Measurements from ENCODE around the gene SUMO1. TPM values are rescaled to one million over a fixed set of nuclear protein-coding genes. Genes with fewer than 3 reads are reported as not detected.

SUMO1 gene
- total and polyA plus RNA-seq, 2 experiments from 2014 or later: 217 to 507 TPM

DNA sequence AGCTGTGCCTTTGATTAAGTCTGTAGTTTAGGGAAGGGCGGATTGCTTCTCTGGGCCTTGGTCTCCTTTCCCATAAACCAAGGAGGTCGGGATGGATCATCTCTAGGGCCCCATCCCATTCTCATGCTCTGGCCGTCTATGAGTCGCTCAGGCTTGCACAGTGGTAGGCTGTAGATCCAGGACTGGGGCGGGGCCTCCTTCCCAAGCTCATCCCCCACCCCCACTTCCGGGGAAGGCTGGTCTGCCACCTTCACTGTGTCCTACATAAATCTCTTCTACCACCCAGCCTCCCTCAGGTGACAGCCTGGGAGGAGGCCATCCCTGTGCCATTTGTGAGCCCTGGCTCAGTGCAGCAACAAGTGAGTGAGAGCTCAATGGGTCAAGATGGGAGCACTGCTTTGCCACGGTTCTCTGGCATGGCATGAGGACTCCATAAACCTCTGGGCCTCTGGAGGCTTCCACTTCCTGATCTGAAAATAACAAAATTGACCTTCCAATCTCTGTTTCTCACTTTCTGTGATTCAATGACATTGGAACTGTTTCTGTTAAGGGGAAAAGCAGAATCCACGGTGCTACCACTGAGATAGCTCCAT is 68.5 kb downstream of the SUMO1 start:
- TF ChIP-seq EZH2 (IDR thresholded peaks at IDR 0.05; ENCODE audit: low read depth, unreplicated experiment) (no peak), POLR2AphosphoS5 (IDR thresholded peaks at IDR 0.05; ENCODE audit: low read depth) (no peak), STAT1 (IDR thresholded peaks at IDR 0.05; ENCODE audit: unreplicated experiment) (no peak)
- TF ChIP-seq, protein P1, sequence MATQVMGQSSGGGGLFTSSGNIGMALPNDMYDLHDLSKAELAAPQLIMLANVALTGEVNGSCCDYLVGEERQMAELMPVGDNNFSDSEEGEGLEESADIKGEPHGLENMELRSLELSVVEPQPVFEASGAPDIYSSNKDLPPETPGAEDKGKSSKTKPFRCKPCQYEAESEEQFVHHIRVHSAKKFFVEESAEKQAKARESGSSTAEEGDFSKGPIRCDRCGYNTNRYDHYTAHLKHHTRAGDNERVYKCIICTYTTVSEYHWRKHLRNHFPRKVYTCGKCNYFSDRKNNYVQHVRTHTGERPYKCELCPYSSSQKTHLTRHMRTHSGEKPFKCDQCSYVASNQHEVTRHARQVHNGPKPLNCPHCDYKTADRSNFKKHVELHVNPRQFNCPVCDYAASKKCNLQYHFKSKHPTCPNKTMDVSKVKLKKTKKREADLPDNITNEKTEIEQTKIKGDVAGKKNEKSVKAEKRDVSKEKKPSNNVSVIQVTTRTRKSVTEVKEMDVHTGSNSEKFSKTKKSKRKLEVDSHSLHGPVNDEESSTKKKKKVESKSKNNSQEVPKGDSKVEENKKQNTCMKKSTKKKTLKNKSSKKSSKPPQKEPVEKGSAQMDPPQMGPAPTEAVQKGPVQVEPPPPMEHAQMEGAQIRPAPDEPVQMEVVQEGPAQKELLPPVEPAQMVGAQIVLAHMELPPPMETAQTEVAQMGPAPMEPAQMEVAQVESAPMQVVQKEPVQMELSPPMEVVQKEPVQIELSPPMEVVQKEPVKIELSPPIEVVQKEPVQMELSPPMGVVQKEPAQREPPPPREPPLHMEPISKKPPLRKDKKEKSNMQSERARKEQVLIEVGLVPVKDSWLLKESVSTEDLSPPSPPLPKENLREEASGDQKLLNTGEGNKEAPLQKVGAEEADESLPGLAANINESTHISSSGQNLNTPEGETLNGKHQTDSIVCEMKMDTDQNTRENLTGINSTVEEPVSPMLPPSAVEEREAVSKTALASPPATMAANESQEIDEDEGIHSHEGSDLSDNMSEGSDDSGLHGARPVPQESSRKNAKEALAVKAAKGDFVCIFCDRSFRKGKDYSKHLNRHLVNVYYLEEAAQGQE (IDR thresholded peaks at IDR 0.05; ENCODE audit: unreplicated experiment): no peak
- H3K4me3 Mint-ChIP-seq: no peak overlapping the region
- H3K4me1 Mint-ChIP-seq: peaks cover 13% of the 10 kb centered on the region; the same call in 2 of the 3 replicates
- DNase-seq (ENCODE audit: low spot score) (no peak), ATAC-seq (peak; percentile 15; the same call in 1 of the 3 replicates)
- peaks cover 12% of the 10 kb centered on the region; the same call in 1 of the 2 replicates for H3K4me1 ChIP-seq (ENCODE audit: insufficient read depth)
- no peaks in the 10 kb centered on the region for H4K20me1 ChIP-seq (replicated peaks; ENCODE audit: insufficient read depth)
- H2AFZ ChIP-seq: peak overlapping the region; percentile 78; the same call in 1 of the 2 replicates
- no peaks in the 10 kb centered on the region for H3K36me3 ChIP-seq (ENCODE audit: insufficient read depth)
- no peak overlapping the region for H3K27ac Mint-ChIP-seq
- H3K9me2 ChIP-seq (ENCODE audit: insufficient read depth): no peaks in the 10 kb centered on the region
- no peaks in the 10 kb centered on the region for H3K79me2 ChIP-seq (replicated peaks; ENCODE audit: insufficient read depth)
- H3K4me3 ChIP-seq: no peak overlapping the region
- H3K27me3 ChIP-seq (ENCODE audit: insufficient read depth): peaks cover 21% of the 10 kb centered on the region
- H3K4me2 ChIP-seq: no peak overlapping the region
- no peaks in the 10 kb centered on the region; the same call in 2 of the 3 replicates for H3K9me3 Mint-ChIP-seq
- no peaks in the 10 kb centered on the region for H3K36me3 Mint-ChIP-seq (ENCODE audit: low read depth)
- peaks cover 27% of the 10 kb centered on the region for H3K27me3 Mint-ChIP-seq (ENCODE audit: insufficient read depth, low read depth, poor library complexity)
- H3F3A ChIP-seq (replicated peaks; ENCODE audit: low read depth): 0 out of 2 replicates have a peak, but pooled peaks cover 4% of the 10 kb centered on the region
- no peak overlapping the region for H3K27ac ChIP-seq (ENCODE audit: low read depth)

GRCh38 chr2:202169131-202169530 is 69.3 kb downstream of the SUMO1 start:
- no peak overlapping the region for H3K27ac ChIP-seq (ENCODE audit: low read depth)
- no peaks in the 10 kb centered on the region for H3K79me2 ChIP-seq (replicated peaks; ENCODE audit: insufficient read depth)
- Mint-ChIP-seq H3K4me1 (peaks cover 13% of the 10 kb centered on the region; the same call in 2 of the 3 replicates), H3K4me3 (no peak overlapping the region), H3K36me3 (ENCODE audit: low read depth) (no peaks in the 10 kb centered on the region), H3K27ac (no peak overlapping the region), H3K9me3 (no peaks in the 10 kb centered on the region; the same call in 2 of the 3 replicates), H3K27me3 (ENCODE audit: insufficient read depth, low read depth, poor library complexity) (peaks cover 27% of the 10 kb centered on the region)
- H3K4me2 ChIP-seq: no peak overlapping the region
- TF ChIP-seq NANOG (IDR thresholded peaks at IDR 0.05; ENCODE audit: borderline replicate concordance) (no peak), ZNF114 (CRISPR knock-in tag; IDR thresholded peaks at IDR 0.05) (no peak)
- TF ChIP-seq, protein P2, sequence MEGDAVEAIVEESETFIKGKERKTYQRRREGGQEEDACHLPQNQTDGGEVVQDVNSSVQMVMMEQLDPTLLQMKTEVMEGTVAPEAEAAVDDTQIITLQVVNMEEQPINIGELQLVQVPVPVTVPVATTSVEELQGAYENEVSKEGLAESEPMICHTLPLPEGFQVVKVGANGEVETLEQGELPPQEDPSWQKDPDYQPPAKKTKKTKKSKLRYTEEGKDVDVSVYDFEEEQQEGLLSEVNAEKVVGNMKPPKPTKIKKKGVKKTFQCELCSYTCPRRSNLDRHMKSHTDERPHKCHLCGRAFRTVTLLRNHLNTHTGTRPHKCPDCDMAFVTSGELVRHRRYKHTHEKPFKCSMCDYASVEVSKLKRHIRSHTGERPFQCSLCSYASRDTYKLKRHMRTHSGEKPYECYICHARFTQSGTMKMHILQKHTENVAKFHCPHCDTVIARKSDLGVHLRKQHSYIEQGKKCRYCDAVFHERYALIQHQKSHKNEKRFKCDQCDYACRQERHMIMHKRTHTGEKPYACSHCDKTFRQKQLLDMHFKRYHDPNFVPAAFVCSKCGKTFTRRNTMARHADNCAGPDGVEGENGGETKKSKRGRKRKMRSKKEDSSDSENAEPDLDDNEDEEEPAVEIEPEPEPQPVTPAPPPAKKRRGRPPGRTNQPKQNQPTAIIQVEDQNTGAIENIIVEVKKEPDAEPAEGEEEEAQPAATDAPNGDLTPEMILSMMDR (conservative IDR thresholded peaks at IDR 0.05; ENCODE audit: low read depth in 2 of 2): peak in 1 of 2 experiments; percentile 28; a peak in 1 of 4 replicates
- no peak overlapping the region for H2AFZ ChIP-seq
- DNase-seq (ENCODE audit: low spot score) (no peak), ATAC-seq (no peak)
- no peak overlapping the region for H3K4me3 ChIP-seq
- H3K36me3 ChIP-seq (ENCODE audit: insufficient read depth): no peaks in the 10 kb centered on the region
- H3K27me3 ChIP-seq (ENCODE audit: insufficient read depth): peaks cover 21% of the 10 kb centered on the region
- H3K4me1 ChIP-seq (ENCODE audit: insufficient read depth): peaks cover 12% of the 10 kb centered on the region; the same call in 1 of the 2 replicates
- no peaks in the 10 kb centered on the region for H4K20me1 ChIP-seq (replicated peaks; ENCODE audit: insufficient read depth)
- no peaks in the 10 kb centered on the region for H3K9me2 ChIP-seq (ENCODE audit: insufficient read depth)
- H3F3A ChIP-seq (replicated peaks; ENCODE audit: low read depth): 0 out of 2 replicates have a peak, but pooled peaks cover 4% of the 10 kb centered on the region
